Mesodermal cell (in vitro differentiated cells): ENCODE measurements around the gene PLSCR2.
"Not testable (repeated sequence)": the region's sequence is repeated elsewhere in the genome, so short reads cannot be mapped to it uniquely, and the experiment has no call there.

ENCODE experiments used
- H3K27ac ChIP-seq: 2 replicates; pipeline ENCODE4 v1.7.0; 2013; ENCODE audit warnings: mild to moderate bottlenecking, low read depth, low read length, moderate library complexity; ENCODE audit not compliant: severe bottlenecking
- H3K36me3 ChIP-seq: 2 replicates; pipeline ENCODE4 v1.7.1; 2013; ENCODE audit warnings: mild to moderate bottlenecking, low read length, moderate library complexity; ENCODE audit not compliant: control insufficient read depth, insufficient read depth
- H3K4me1 ChIP-seq: one replicate; pipeline ENCODE4 v1.7.1; 2013; ENCODE audit warnings: mild to moderate bottlenecking, low read length; ENCODE audit not compliant: insufficient read depth, control insufficient read depth, poor library complexity, severe bottlenecking
- H3K4me3 ChIP-seq: 2 replicates; pipeline ENCODE4 v1.7.0; 2013; ENCODE audit warnings: low read length, control low read depth, mild to moderate bottlenecking; ENCODE audit not compliant: insufficient read depth, poor library complexity, severe bottlenecking; ENCODE audit errors: extremely low read depth
- H3K9me3 ChIP-seq: 2 replicates; pipeline ENCODE4 v1.7.1; 2013; ENCODE audit warnings: mild to moderate bottlenecking, low read length, moderate library complexity; ENCODE audit not compliant: control insufficient read depth
- WGBS, 2 experiments: methylation state at CpG; one replicate each; pipeline ENCODE4 v1.1.5; 2013; ENCODE audit warnings: missing lambda C conversion rate in 2 of 2; ENCODE audit not compliant: insufficient coverage in 2 of 2; 5-methylcytosine and 5-hydroxymethylcytosine counted together

Gene PLSCR2

DNA sequence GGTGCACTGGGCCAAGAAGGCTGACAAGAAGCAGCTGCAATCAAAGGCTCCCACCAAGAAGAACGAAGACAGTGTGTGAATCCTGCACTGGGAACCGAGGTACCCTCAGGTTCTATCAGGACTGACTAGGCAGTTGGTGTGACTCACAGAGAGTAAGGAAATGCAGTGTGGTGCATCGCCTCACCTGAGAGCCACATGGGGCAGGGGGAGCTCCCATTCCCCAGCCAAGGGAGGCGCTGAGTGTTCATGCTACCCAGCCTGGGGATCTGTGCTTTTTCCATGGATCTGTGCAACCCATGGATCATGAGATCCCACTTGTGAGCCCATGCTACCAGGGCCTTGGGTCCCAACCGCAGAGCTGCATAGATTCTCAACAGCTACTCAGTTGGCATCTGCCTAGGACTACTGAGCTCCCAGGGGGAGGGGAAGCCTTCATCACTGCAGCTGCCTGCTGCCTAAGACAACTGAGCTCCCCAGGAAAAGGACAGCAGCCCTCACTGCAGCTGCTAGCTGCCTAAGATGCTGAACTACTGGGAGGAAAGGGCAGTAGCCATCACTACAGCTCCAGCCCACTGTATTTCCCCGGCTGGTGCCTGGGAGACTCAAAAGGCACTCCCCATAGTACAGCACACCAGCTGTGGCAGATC lies 6.9 kb upstream of the PLSCR2 start:
- H3K27ac ChIP-seq: no peak overlapping the region
- H3K4me3 ChIP-seq: no peak overlapping the region
- H3K4me1 ChIP-seq: no peaks in the 10 kb centered on the region
- no peaks in the 10 kb centered on the region for H3K36me3 ChIP-seq
- no peaks in the 10 kb centered on the region for H3K9me3 ChIP-seq
- 84 to 87% methylated on average over 6 of the region's 6 CpGs for WGBS, 2 experiments

DNA sequence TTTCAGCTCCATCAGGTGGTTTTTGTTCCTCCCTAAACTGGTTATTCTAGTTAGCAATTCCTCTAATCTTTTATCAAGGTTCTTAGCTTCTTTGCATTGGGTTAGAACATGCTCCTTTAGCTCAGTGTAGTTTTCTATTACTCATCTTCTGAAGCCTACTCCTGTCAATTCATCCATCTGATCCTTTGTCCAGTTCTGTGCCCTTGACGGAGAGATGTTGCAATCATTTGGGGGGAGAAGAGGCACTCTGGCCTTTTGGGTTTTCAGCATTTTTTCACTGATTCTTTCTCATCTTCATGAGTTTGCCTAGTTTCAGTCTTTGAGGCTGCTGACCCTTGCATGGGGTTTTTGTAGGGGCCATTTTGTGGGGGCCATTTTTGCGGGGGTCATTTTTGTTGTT lies 5.6 kb upstream of the PLSCR2 start:
- not testable (repeated sequence) for H3K36me3 ChIP-seq, H3K4me1 ChIP-seq
- WGBS, 2 experiments: 100% methylated on average over 1 of the region's 2 CpGs; no CpG with 5 or more reads in 1 of the 2 experiments

DNA sequence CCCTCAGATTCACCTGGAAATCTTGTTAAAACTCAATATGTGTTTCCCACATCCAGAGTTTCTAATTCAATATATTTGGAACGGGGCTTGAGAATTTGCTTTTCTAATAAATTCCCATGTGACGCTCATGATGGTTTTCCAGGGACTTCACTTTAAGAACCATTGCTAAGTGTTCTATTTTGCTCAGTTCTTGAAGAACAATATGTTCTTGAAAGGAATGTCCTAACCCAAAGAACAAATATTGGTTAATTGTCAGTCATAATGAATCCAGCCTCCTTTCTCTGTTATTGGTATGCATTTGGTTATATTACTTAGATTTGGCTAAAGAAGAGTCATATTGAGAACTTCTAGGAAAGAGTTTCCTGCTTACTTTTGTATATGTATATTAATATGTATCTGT lies 4.4 kb upstream of the PLSCR2 start:
- Histone ChIP-seq H3K4me1 (no peaks in the 10 kb centered on the region), H3K4me3 (no peak overlapping the region), H3K9me3 (no peaks in the 10 kb centered on the region), H3K27ac (no peak overlapping the region), H3K36me3 (no peaks in the 10 kb centered on the region)
- WGBS, 2 experiments: 90% methylated on average over 2 of the region's 2 CpGs; no CpG with 5 or more reads in 1 of the 2 experiments

More for the DNA sequence above, 5.6 kb upstream of the PLSCR2 start:
- not testable (repeated sequence) for H3K9me3 ChIP-seq, H3K27ac ChIP-seq, H3K4me3 ChIP-seq

DNA sequence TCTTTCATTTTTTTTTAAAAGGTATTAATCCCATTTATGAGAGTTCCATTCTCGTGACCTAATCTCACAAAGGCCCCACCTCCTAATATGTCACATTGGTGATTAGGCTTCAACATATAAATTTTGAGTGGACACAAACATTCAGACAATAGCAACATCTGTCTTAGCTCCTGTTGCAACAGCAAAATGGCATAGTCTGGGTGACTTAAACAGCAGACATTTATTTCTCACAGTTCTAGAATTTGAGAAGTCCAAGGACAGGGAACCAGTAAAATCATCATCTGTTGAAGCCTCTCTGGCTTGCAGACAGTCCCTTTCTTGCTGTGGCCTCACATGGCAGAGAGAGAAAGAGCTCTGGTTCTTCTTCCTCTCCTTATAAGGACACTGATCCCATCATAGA lies 3.2 kb upstream of the PLSCR2 start:
- Histone ChIP-seq H3K9me3 (no peaks in the 10 kb centered on the region), H3K36me3 (no peaks in the 10 kb centered on the region), H3K27ac (no peak overlapping the region), H3K4me1 (no peaks in the 10 kb centered on the region), H3K4me3 (no peak overlapping the region)
- WGBS, 2 experiments: no CpG with 5 or more reads among the region's 1 CpG

DNA sequence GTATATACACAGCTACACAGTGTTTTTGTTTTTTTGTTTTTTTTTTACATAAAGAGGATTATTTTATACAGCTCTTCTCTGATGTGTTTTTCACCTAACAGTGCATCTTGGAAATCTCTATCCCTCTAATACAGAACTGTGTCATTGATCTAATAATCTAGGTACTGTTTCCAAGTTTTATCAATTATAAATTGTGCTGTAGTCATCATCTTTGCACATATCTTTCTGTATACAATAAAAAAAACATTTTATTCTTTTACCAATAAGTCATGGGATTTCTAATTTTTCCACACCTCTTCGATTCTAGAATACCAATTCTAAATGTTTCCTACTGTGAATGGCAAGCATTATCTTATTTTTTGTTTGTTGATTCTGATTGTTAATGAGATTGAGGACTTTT lies 1.7 kb upstream of the PLSCR2 start:
- no peaks in the 10 kb centered on the region for H3K9me3 ChIP-seq
- no peaks in the 10 kb centered on the region for H3K36me3 ChIP-seq
- H3K4me3 ChIP-seq: no peak overlapping the region
- H3K4me1 ChIP-seq: no peaks in the 10 kb centered on the region
- H3K27ac ChIP-seq: no peak overlapping the region
- no CpG with 5 or more reads among the region's 1 CpG for WGBS, 2 experiments

DNA sequence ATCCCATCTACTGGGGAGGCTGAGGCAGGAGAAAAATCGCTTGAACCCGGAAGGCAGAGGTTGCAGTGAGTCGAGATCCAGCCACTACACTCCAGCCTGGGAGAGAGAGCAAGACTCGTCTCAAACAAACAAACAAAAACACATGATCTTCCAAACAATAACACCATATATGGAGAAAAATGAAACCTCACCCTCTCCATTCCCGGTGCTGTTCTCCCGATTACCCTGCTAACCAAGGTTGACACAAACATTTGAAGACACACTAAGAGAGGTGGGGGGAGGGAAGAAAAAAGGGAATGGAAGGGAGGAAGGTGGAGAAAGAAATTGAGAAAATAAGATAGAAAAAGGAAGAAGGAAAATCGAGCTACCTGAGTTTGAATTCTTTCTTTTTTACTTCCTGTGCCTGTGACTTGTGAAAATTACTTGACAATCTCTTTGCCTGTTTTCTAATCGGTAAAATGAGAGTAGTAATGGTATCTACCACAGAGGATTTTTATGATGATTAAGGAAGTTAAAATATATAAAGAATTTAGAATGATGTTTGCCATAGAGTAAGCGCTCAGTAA lies 1.1 kb upstream of the PLSCR2 start:
- Histone ChIP-seq H3K27ac (no peak overlapping the region), H3K36me3 (no peaks in the 10 kb centered on the region), H3K9me3 (no peaks in the 10 kb centered on the region), H3K4me1 (no peaks in the 10 kb centered on the region), H3K4me3 (no peak overlapping the region)
- 75 to 82% methylated on average over 2 to 5 of the region's 9 CpGs for WGBS, 2 experiments

DNA sequence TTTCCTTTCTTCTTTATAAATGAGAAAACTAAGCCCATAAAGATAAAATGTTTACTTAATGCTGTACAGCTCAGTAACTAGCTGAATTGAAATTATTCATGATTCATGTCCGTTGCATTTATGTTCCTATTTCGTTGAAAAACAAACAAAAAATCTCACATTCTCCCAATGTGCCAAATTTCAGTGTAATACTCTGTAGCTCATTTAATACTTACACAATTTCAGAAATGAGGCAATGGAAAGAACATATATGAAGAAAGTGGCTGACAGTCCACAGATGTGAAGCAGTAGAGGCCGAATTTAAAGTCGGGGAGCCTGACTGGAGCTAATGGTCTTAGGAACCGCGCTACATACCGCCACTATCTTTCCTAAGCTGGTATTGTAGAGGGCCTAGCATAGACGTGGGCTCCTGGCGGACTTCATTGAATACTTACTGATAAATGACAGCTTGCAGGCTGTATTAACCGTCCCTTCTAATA lies 651 bp downstream of the PLSCR2 start:
- Histone ChIP-seq H3K4me1 (no peaks in the 10 kb centered on the region), H3K4me3 (no peak overlapping the region), H3K27ac (no peak overlapping the region), H3K36me3 (no peaks in the 10 kb centered on the region), H3K9me3 (no peaks in the 10 kb centered on the region)
- 86 to 93% methylated on average over 9 to 10 of the region's 10 CpGs for WGBS, 2 experiments

DNA sequence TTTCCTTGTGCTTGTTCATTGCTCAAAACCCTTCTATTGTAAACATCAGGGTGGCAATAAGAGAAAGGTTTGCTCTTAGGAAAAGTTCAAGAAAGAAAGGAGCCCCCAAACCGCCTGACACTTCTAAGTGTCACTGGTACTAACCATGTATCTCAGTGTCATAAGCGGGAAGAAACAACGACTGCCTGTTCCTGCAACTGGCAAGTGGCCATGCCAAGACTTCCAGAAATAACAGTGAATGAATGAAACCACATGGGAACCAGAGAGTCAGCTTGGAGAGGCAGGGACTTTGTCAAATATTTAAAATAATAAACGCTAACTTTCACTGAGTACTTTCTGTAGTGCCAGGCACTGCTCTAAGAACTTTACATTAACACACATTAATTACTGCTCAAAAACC lies 1.1 kb downstream of the PLSCR2 start:
- 83 to 86% methylated on average over 3 to 4 of the region's 4 CpGs for WGBS, 2 experiments
- Histone ChIP-seq H3K4me3 (no peak overlapping the region), H3K4me1 (no peaks in the 10 kb centered on the region), H3K36me3 (no peaks in the 10 kb centered on the region), H3K9me3 (no peaks in the 10 kb centered on the region), H3K27ac (no peak overlapping the region)

DNA sequence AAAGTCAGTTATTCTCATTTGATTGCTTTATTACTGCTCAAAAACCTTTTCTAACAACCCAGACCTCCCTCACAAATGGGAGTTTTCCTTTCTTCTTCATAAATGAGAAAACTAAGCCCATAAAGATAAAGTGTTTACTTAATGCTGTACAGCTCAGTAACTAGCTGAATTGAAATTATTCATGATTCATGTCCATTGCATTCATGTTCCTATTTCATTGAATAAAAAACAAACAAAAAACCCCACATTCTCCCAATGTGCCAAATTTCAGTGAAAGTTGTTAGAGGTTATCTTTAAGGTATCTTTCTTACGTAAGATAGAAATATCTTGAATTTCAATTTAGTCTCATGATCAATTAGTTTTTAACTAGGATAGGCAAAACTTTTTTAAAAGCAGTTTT lies 2.8 kb downstream of the PLSCR2 start:
- H3K36me3 ChIP-seq: no peaks in the 10 kb centered on the region
- no peak overlapping the region for H3K27ac ChIP-seq
- H3K4me3 ChIP-seq: no peak overlapping the region
- no peaks in the 10 kb centered on the region for H3K4me1 ChIP-seq
- no CpG with 5 or more reads among the region's 1 CpG for WGBS, 2 experiments
- no peaks in the 10 kb centered on the region for H3K9me3 ChIP-seq

DNA sequence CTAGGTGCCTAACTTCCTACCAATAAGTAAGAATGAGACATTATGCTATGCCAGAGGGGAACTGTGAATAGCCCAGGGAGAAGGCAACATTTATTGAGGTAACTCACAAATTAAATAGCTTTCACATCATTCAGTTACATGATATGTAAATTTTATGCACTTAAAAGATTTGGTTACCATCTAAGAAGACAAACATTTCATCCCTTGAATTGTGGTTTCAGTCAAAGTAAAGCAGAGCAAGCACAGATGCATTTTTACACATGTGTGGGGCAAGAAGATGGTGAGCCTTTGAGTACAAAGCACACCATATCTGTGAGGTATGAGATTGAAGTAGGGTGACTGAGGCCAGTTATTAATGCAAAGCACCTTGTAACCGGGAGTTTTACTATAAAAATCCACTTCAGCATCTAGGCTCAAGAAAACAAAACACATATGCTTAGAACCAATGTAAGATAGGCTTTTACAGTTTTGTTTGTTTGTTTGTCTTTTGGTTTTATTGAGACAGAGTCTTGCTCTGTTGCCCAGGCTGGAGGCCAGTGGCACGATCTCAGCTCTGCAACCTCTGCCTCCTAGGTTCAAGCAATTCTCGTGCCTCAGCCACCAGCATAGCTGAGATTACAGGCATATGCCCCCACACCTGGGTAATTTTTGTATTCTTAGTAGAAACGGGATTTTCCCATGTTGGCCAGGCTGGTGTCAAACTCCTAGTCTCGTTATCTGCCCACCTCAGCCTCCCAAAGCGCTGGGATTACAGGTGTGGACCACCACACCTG lies 3.5 kb downstream of the PLSCR2 start:
- no peaks in the 10 kb centered on the region for H3K9me3 ChIP-seq
- no peaks in the 10 kb centered on the region for H3K4me1 ChIP-seq
- H3K27ac ChIP-seq: no peak overlapping the region
- WGBS, 2 experiments: 94% methylated on average over 2 of the region's 6 CpGs; no CpG with 5 or more reads in 1 of the 2 experiments
- no peak overlapping the region for H3K4me3 ChIP-seq
- H3K36me3 ChIP-seq: no peaks in the 10 kb centered on the region

DNA sequence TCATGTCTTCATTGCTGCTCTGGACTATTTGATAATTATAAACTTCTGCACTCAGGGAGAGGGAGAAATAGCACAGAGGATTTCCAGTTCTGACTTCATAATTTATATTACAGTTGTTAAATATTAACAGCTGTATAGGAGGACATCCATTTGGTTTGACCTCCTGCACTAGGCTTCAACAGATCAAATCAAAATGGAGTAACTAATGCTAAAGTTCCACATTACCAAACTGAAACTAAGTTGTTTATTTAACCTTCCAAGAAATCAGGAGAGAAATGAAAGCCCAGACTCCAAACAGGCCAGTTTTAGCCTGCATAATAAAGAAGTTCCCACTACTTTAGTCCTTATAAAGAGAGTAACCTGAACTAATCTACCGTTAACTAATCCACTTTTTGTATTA lies 4.6 kb downstream of the PLSCR2 start:
- Histone ChIP-seq H3K4me3 (no peak overlapping the region), H3K9me3 (no peaks in the 10 kb centered on the region), H3K27ac (no peak overlapping the region), H3K36me3 (no peaks in the 10 kb centered on the region), H3K4me1 (no peaks in the 10 kb centered on the region)
- WGBS, 2 experiments: 80% methylated on average over 1 of the region's 1 CpG; no CpG with 5 or more reads in 1 of the 2 experiments
